Neuronal stem cell (in vitro differentiated cells): ENCODE data around the gene CNTNAP5. TPM values are rescaled to one million over a fixed set of nuclear protein-coding genes. Genes with fewer than 3 reads are reported as not detected.
A peak's percentile ranks its signal among the peaks of the same experiment; 100 is the strongest.

ENCODE experiments used
- DNase-seq: peaks from one replicate; pipeline ENCODE4 v3.0.0-alpha.2; 2013; ENCODE audit warnings: low spot score
- H2AFZ ChIP-seq: one replicate; pipeline ENCODE4 v1.6.1; 2013; ENCODE audit warnings: mild to moderate bottlenecking, low read length, inconsistent platforms
- H2AK5ac ChIP-seq: 2 replicates; pipeline ENCODE4 v1.6.1; 2013; ENCODE audit warnings: low read depth, mild to moderate bottlenecking, inconsistent platforms, low read length, moderate library complexity, mixed read lengths
- H2BK120ac ChIP-seq: 2 replicates; pipeline ENCODE4 v1.6.1; 2013; ENCODE audit warnings: low read depth, mild to moderate bottlenecking, inconsistent platforms, low read length, moderate library complexity, mixed read lengths
- H2BK12ac ChIP-seq: one replicate; pipeline ENCODE4 v1.6.1; 2013; ENCODE audit warnings: low read length, inconsistent platforms
- H2BK15ac ChIP-seq: 2 replicates; pipeline ENCODE4 v1.6.1; 2013; ENCODE audit warnings: mild to moderate bottlenecking, low read length, inconsistent platforms, mixed read lengths
- H2BK5ac ChIP-seq: one replicate; pipeline ENCODE4 v1.6.1; 2013; ENCODE audit warnings: inconsistent platforms, mild to moderate bottlenecking, low read length, moderate library complexity
- H3K14ac ChIP-seq: one replicate; pipeline ENCODE4 v1.6.1; 2013; ENCODE audit warnings: low read length, inconsistent platforms
- H3K18ac ChIP-seq: 2 replicates; pipeline ENCODE4 v1.6.1; 2013; ENCODE audit warnings: low read length, inconsistent platforms
- H3K23ac ChIP-seq: 2 replicates; pipeline ENCODE4 v1.6.1; 2013; ENCODE audit warnings: low read depth, mild to moderate bottlenecking, mixed read lengths, low read length, inconsistent platforms; ENCODE audit not compliant: poor library complexity
- H3K27ac ChIP-seq: replicated peaks from 3 replicates; pipeline ENCODE4 v1.5.1; 2013; ENCODE audit warnings: low read length, inconsistent platforms
- H3K27me3 ChIP-seq, 3 experiments: 2 replicates each; pipeline ENCODE4 v1.6.1; 2013; ENCODE audit warnings: low read length in 3 of 3, mild to moderate bottlenecking in 2 of 3, inconsistent platforms in 1 of 3, low read depth in 1 of 3, mixed read lengths in 1 of 3, moderate library complexity in 1 of 3; ENCODE audit not compliant: control insufficient read depth in 3 of 3, insufficient read depth in 3 of 3
- H3K36me3 ChIP-seq, 2 donors: replicated peaks in 1 of 2; 2 replicates each; pipeline ENCODE4 v1.6.1; 2013; ENCODE audit warnings: low read length in 2 of 2; ENCODE audit not compliant: control insufficient read depth in 2 of 2, insufficient read depth in 2 of 2
- H3K4ac ChIP-seq: 2 replicates; pipeline ENCODE4 v1.6.1; 2013; ENCODE audit warnings: inconsistent platforms, mild to moderate bottlenecking, low read length, moderate library complexity
- H3K4me1 ChIP-seq, 2 donors: 1 replicate in 1 of 2; 2 replicates in 1 of 2; pipeline ENCODE4 v1.6.1; 2013; ENCODE audit warnings: low read length in 2 of 2, low read depth in 1 of 2; ENCODE audit not compliant: control insufficient read depth in 2 of 2, insufficient read depth in 1 of 2
- H3K4me2 ChIP-seq: one replicate; pipeline ENCODE4 v1.6.1; 2013; ENCODE audit warnings: mild to moderate bottlenecking, low read length, inconsistent platforms; ENCODE audit not compliant: insufficient read depth, poor library complexity, severe bottlenecking
- H3K4me3 ChIP-seq, 2 donors: 2 replicates each; pipeline ENCODE4 v1.5.1; 2013; ENCODE audit warnings: low read length in 2 of 2, mild to moderate bottlenecking in 2 of 2, inconsistent platforms in 1 of 2, moderate library complexity in 1 of 2
- H3K79me1 ChIP-seq: one replicate; pipeline ENCODE4 v1.6.1; 2013; ENCODE audit warnings: low read depth, mild to moderate bottlenecking, inconsistent platforms, low read length, moderate library complexity
- H3K9ac ChIP-seq: one replicate; pipeline ENCODE4 v1.6.1; 2013; ENCODE audit warnings: mild to moderate bottlenecking, low read depth, low read length, inconsistent platforms; ENCODE audit not compliant: poor library complexity
- H3K9me3 ChIP-seq, 2 donors: replicated peaks in 1 of 2; 2 replicates each; pipeline versions ENCODE3 to v1.6.1; 2013; ENCODE audit warnings: low read length in 2 of 2, mild to moderate bottlenecking in 2 of 2, inconsistent platforms in 1 of 2, low read depth in 1 of 2, mixed read lengths in 1 of 2, moderate library complexity in 1 of 2; ENCODE audit not compliant: control insufficient read depth in 2 of 2, insufficient read depth in 1 of 2
- H4K8ac ChIP-seq: one replicate; pipeline ENCODE4 v1.6.1; 2013; ENCODE audit warnings: low read depth, mild to moderate bottlenecking, inconsistent platforms, low read length, moderate library complexity
- H4K91ac ChIP-seq: one replicate; pipeline ENCODE4 v1.6.1; 2013; ENCODE audit warnings: low read length, low read depth, mild to moderate bottlenecking, inconsistent platforms; ENCODE audit not compliant: poor library complexity
- WGBS, 2 donors: extraction: QIAGEN DNeasy Blood & Tissue Kit; methylation state at CpG; one replicate each; pipeline ENCODE4 v1.1.7; 2013; ENCODE audit warnings: missing lambda C conversion rate in 2 of 2, mixed read lengths in 1 of 2; ENCODE audit not compliant: insufficient read length in 2 of 2, insufficient replicate concordance in 1 of 2; ENCODE audit errors: extremely low coverage in 2 of 2; 5-methylcytosine and 5-hydroxymethylcytosine counted together
- small RNA-seq: library from polyadenylated mRNA; stranded (forward); fragments of <200 nt; extraction: miRNeasy Mini kit (QIAGEN cat#:217004); gene quantifications from one replicate; pipeline ENCODE3, GENCODE V24; 2013; ENCODE audit not compliant: insufficient read depth

Gene CNTNAP5

GRCh38 chr2:124961132-124961531, 936.0 kb downstream of the CNTNAP5 start:
- Histone ChIP-seq H4K91ac (no peak overlapping the region), H3K14ac (no peak overlapping the region), H3K4ac (no peak overlapping the region), H3K9me3 (no peaks in the 10 kb centered on the region), H3K36me3 (no peaks in the 10 kb centered on the region), H2BK120ac (no peak overlapping the region), H3K27ac (no peak overlapping the region), H2AFZ (no peak overlapping the region), H4K8ac (no peak overlapping the region), H3K27me3 (no peaks in the 10 kb centered on the region), H2BK5ac (no peak overlapping the region), H3K4me2 (no peak overlapping the region), H3K4me1 (no peaks in the 10 kb centered on the region), H2AK5ac (no peak overlapping the region), H2BK15ac (no peak overlapping the region), H3K18ac (peak overlapping the region; percentile 17), H3K4me3 (peak overlapping the region in 1 of 2 donors; percentile 63), H3K9ac (no peak overlapping the region), H3K23ac (no peak overlapping the region), H2BK12ac (no peak overlapping the region), H3K79me1 (no peaks in the 10 kb centered on the region)
- no CpG with 5 or more reads among the region's 4 CpGs for WGBS, 2 donors
- DNase-seq: no peak

Small RNAs within 50 kb of the gene (small RNA-seq; reads per million reads assigned to genes)
- gene AC019159.1 (not detected), gene MTND5P22 (not detected), gene RNA5SP102 (not detected)
